ENCODE data around the gene CPNE5. TPM values are rescaled to one million over a fixed set of nuclear protein-coding genes. Genes with fewer than 3 reads are reported as not detected.

Gene CPNE5
- total RNA-seq, 1 experiment from 2014 or later = 0.44 TPM

DNA sequence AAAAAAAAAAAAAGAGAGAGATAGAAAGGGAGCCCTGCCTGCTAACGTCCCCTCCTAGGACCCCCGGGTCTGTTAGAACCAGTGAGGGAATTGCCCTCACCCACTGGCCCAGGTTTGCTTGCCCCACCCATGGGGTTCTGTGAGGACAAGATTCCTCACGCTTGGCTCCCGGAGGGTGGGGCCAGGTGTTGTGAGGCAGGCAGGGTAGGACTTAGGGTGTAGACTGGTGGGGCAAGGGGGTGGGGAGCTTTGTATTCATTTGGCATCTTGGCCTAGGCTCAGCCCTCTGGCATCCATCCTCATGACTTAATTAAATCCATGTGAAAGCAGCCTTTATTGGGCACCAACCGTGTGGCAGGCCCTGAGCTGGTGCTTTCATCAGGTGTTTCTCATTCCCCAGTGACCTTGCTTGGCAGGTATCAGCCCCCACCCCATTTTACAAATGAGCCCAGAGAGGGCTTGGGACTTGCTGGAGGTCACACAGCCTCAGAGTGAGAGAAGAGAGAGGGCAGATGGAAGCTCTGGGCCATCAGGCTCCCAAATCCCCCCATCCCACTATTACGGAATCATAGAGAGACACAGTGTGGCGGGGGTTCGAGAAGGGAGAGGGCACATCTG is 122.7 kb downstream of the CPNE5 start:
- TF ChIP-seq, protein P1, sequence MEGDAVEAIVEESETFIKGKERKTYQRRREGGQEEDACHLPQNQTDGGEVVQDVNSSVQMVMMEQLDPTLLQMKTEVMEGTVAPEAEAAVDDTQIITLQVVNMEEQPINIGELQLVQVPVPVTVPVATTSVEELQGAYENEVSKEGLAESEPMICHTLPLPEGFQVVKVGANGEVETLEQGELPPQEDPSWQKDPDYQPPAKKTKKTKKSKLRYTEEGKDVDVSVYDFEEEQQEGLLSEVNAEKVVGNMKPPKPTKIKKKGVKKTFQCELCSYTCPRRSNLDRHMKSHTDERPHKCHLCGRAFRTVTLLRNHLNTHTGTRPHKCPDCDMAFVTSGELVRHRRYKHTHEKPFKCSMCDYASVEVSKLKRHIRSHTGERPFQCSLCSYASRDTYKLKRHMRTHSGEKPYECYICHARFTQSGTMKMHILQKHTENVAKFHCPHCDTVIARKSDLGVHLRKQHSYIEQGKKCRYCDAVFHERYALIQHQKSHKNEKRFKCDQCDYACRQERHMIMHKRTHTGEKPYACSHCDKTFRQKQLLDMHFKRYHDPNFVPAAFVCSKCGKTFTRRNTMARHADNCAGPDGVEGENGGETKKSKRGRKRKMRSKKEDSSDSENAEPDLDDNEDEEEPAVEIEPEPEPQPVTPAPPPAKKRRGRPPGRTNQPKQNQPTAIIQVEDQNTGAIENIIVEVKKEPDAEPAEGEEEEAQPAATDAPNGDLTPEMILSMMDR (IDR thresholded peaks at IDR 0.05) = no peak
- TF ChIP-seq, protein P2, sequence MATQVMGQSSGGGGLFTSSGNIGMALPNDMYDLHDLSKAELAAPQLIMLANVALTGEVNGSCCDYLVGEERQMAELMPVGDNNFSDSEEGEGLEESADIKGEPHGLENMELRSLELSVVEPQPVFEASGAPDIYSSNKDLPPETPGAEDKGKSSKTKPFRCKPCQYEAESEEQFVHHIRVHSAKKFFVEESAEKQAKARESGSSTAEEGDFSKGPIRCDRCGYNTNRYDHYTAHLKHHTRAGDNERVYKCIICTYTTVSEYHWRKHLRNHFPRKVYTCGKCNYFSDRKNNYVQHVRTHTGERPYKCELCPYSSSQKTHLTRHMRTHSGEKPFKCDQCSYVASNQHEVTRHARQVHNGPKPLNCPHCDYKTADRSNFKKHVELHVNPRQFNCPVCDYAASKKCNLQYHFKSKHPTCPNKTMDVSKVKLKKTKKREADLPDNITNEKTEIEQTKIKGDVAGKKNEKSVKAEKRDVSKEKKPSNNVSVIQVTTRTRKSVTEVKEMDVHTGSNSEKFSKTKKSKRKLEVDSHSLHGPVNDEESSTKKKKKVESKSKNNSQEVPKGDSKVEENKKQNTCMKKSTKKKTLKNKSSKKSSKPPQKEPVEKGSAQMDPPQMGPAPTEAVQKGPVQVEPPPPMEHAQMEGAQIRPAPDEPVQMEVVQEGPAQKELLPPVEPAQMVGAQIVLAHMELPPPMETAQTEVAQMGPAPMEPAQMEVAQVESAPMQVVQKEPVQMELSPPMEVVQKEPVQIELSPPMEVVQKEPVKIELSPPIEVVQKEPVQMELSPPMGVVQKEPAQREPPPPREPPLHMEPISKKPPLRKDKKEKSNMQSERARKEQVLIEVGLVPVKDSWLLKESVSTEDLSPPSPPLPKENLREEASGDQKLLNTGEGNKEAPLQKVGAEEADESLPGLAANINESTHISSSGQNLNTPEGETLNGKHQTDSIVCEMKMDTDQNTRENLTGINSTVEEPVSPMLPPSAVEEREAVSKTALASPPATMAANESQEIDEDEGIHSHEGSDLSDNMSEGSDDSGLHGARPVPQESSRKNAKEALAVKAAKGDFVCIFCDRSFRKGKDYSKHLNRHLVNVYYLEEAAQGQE (IDR thresholded peaks at IDR 0.05; ENCODE audit: insufficient read depth in 1 of 2, low read depth in 2 of 2, low read length in 1 of 2) = no peak
- TF ChIP-seq SIN3A (IDR thresholded peaks at IDR 0.05; ENCODE audit: borderline replicate concordance, insufficient read depth, low read depth, low read length) (no peak), POLR2AphosphoS5 (IDR thresholded peaks at IDR 0.05; ENCODE audit: low read depth, low read length) (no peak), TCF7L2 (IDR thresholded peaks at IDR 0.05; ENCODE audit: low read depth, low read length) (no peak)
- H3K9me3 ChIP-seq (ENCODE audit: control insufficient read depth, insufficient read depth, low read depth, low read length) = no peaks in the 10 kb centered on the region
- no peak overlapping the region for H3K4me3 ChIP-seq (ENCODE audit: low read depth in 2 of 2, low read length in 2 of 2)
- no peak overlapping the region for H3K27ac ChIP-seq (ENCODE audit: low read length)
- in situ Hi-C loops (cut with HindIII; ENCODE audit: low pct_unique_long_range_greater_than_20kb, low sequenced_read_pairs) (no loop called here), intact Hi-C loops (cut with micrococcal nuclease; ENCODE audit: unreplicated experiment) (no loop called here)
- BruUV-seq (replicated peaks) = no TSS peak
- H3K27me3 ChIP-seq (ENCODE audit: control insufficient read depth, insufficient read depth, low read length) = no peaks in the 10 kb centered on the region
- ATAC-seq (no peak), DNase-seq (ENCODE audit: low read depth, low spot score) (no peak)
- ChIA-PET CTCF (interaction anchor here (0.5 to 0.7 kb wide), 2 partner anchors 29 to 143 kb away, joined by 3 to 19 read pairs; no protein-coding TSS in a partner anchor), POLR2A (interaction anchor here (0.6 kb wide), 1 partner anchor 18 kb away, joined by 6 read pairs; no protein-coding TSS in a partner anchor)
- H3K4me1 ChIP-seq (ENCODE audit: control insufficient read depth, insufficient read depth, low read length) = no peaks in the 10 kb centered on the region
- H3K36me3 ChIP-seq (ENCODE audit: control insufficient read depth, insufficient read depth, low read length) = no peaks in the 10 kb centered on the region

DNA sequence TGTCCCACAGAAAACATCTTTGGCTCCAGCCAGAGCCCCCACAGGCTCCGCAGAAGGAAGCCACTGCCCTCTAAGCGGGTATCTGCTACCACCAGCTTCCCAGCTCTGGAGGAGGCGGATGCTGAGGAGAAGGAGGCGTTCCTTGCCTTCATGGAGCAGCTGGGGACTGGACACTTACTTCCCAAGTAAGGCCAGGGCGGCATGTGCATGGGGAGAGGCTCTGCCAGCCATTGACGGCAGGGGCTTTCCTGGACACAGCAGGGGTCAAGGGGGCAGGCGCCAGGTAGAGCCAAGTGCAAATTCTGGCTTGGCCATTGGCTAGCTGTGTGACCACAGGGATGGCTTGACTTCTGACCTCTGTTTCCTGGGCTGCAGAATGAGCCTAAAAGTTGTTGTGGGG is 123.8 kb downstream of the CPNE5 start:
- ATAC-seq = no peak
- no peak overlapping the region for H3K27ac ChIP-seq (ENCODE audit: low read length)
- CTCF ChIA-PET = no interaction called here
- TF ChIP-seq, protein P2 (IDR thresholded peaks at IDR 0.05; ENCODE audit: insufficient read depth in 1 of 2, low read depth in 2 of 2, low read length in 1 of 2) = no peak
- TF ChIP-seq SIN3A (IDR thresholded peaks at IDR 0.05; ENCODE audit: borderline replicate concordance, insufficient read depth, low read depth, low read length) (no peak), TCF7L2 (IDR thresholded peaks at IDR 0.05; ENCODE audit: low read depth, low read length) (no peak), POLR2AphosphoS5 (IDR thresholded peaks at IDR 0.05; ENCODE audit: low read depth, low read length) (no peak)
- TF ChIP-seq, protein P1 (IDR thresholded peaks at IDR 0.05) = no peak
- no peaks in the 10 kb centered on the region for H3K4me1 ChIP-seq (ENCODE audit: control insufficient read depth, insufficient read depth, low read length)
- intact Hi-C loops (cut with micrococcal nuclease; ENCODE audit: unreplicated experiment) (no loop called here), in situ Hi-C loops (cut with HindIII; ENCODE audit: low pct_unique_long_range_greater_than_20kb, low sequenced_read_pairs) (no loop called here)
- no TSS peak for BruUV-seq (replicated peaks)
- POLR2A ChIA-PET = no interaction called here
- no peaks in the 10 kb centered on the region for H3K9me3 ChIP-seq (ENCODE audit: control insufficient read depth, insufficient read depth, low read depth, low read length)
- no peaks in the 10 kb centered on the region for H3K27me3 ChIP-seq (ENCODE audit: control insufficient read depth, insufficient read depth, low read length)
- no peak for DNase-seq (ENCODE audit: low read depth, low spot score)
- no peaks in the 10 kb centered on the region for H3K36me3 ChIP-seq (ENCODE audit: control insufficient read depth, insufficient read depth, low read length)
- H3K4me3 ChIP-seq (ENCODE audit: low read depth in 2 of 2, low read length in 2 of 2) = no peak overlapping the region

All from Panc1 (cell line).